Spleen (tissue), 11 donors: Measurements from ENCODE around the gene CENPP. TPM values are rescaled to one million over a fixed set of nuclear protein-coding genes. Genes with fewer than 3 reads are reported as not detected.

ENCODE experiments used
- DNase-seq: peaks from one replicate; pipeline ENCODE4 v3.0.0-alpha.2; 2020
- H3K27ac ChIP-seq, 8 donors: fragments of 200-600 bp; sonication (generic) in 7 of 8; 1 replicate in 4 of 8; 2 replicates in 4 of 8; pipeline versions ENCODE4 v1.5.0 to v1.8.0; 2016 to 2021; ENCODE audit warnings: inconsistent platforms in 4 of 8, mild to moderate bottlenecking in 4 of 8, moderate library complexity in 1 of 8
- H3K27me3 ChIP-seq, 7 donors: fragments of 200-600 bp; sonication (generic) in 6 of 7; replicated peaks in 1 of 7; 1 replicate in 4 of 7; 2 replicates in 3 of 7; pipeline versions ENCODE4 v1.5.0 to v1.8.0; 2016 to 2021; ENCODE audit warnings: inconsistent platforms in 3 of 7, mild to moderate bottlenecking in 1 of 7
- H3K36me3 ChIP-seq, 6 donors: fragments of 200-600 bp; sonication (generic) in 5 of 6; 1 replicate in 4 of 6; 2 replicates in 2 of 6; pipeline versions ENCODE4 v1.5.0 to v1.8.0; 2016 to 2021; ENCODE audit warnings: inconsistent platforms in 2 of 6
- H3K4me1 ChIP-seq, 6 donors: fragments of 200-600 bp; sonication (generic) in 5 of 6; 1 replicate in 3 of 6; 2 replicates in 3 of 6; pipeline versions ENCODE4 v1.5.0 to v1.8.0; 2016 to 2021; ENCODE audit warnings: inconsistent platforms in 3 of 6
- H3K4me3 ChIP-seq, 8 donors: fragments of 200-600 bp; sonication (generic) in 7 of 8; 1 replicate in 4 of 8; 2 replicates in 4 of 8; pipeline versions ENCODE4 v1.5.0 to v1.8.0; 2016 to 2021; ENCODE audit warnings: inconsistent platforms in 4 of 8, mild to moderate bottlenecking in 4 of 8, moderate library complexity in 2 of 8
- H3K9me3 ChIP-seq, 8 donors: fragments of 200-600 bp; sonication (generic) in 7 of 8; 1 replicate in 4 of 8; 2 replicates in 4 of 8; pipeline versions ENCODE4 v1.5.0 to v1.8.0; 2016 to 2021; ENCODE audit warnings: inconsistent platforms in 4 of 8
- POLR2A ChIP-seq, 3 donors: fragments of 450-650 bp; IDR thresholded peaks; one replicate each; pipeline ENCODE4 v1.5.1; 2017; ENCODE audit warnings: antibody characterized with exemption in 3 of 3, mild to moderate bottlenecking in 1 of 3
- POLR2AphosphoS5 ChIP-seq, 3 donors: sonication (generic); formaldehyde crosslinking; IDR thresholded peaks; one replicate each; pipeline ENCODE4 v1.5.1; 2017; ENCODE audit warnings: antibody characterized with exemption in 3 of 3
- WGBS, 5 donors: extraction: QIAGEN DNeasy Blood & Tissue Kit in 3 of 5; methylation state at CpG; one replicate each; pipeline versions ENCODE4 v1.1.5 to v1.1.7; 2013 to 2018; 5-methylcytosine and 5-hydroxymethylcytosine counted together
- intact Hi-C: fragments of 100-400 bp; cut with DNase I; formaldehyde crosslinking; loops from one replicate; pipeline ENCODE4 v1.15.0; 2023; ENCODE audit warnings: low total_unique reads
- polyA plus RNA-seq, 3 donors: library from polyadenylated mRNA; stranded (reverse); fragments of 200-250 nt; gene quantifications; one replicate each; pipeline ENCODE4 v1.2.1, GENCODE V29; 2013
- total RNA-seq, 7 donors: library from RNA; depleted of rRNA in 3 of 7; stranded (reverse); fragments of >200 nt in 3 of 7; fragmentation: NEBNext Ultra II Directional in 4 of 7; extraction: Animal tissue kit (Norgen Biotek cat#: 25700) in 4 of 7; gene quantifications; one replicate each; pipeline versions ENCODE4 v1.1.0 to v1.2.1, GENCODE V29; 2016 to 2021
- TF ChIP-seq, protein P1 (sequence below), 11 experiments: fragments of 200-600 bp in 7 of 11; fragments of 450-650 bp in 4 of 11; sonication (generic) in 4 of 11; IDR thresholded peaks in 8 of 11; conservative IDR thresholded peaks in 3 of 11; 1 replicate in 7 of 11; 2 replicates in 4 of 11; pipeline versions ENCODE4 v1.4.0 to v1.8.0; 2016 to 2021; ENCODE audit warnings: antibody characterized with exemption in 11 of 11, inconsistent platforms in 4 of 11, mild to moderate bottlenecking in 1 of 11
- donor health status: healthy with polysubstance abuse.
- donor health status: DM: no; HTN: no; CAD: no; lungs with moderate emphysema.
- donor health status: DM: no; HTN: no; CAD: no.
- donor health status: Bipolar disorder and iron deficiency.
- donor health status: healthy.
- donor health status: DM: no; HTN: no; CAD: no.
- donor health status: DM: yes; HTN: yes; CAD: no.

The CENPP gene
- total and polyA plus RNA-seq, 10 donors: 1.7 to 15.8 (median 6.2) TPM

DNA sequence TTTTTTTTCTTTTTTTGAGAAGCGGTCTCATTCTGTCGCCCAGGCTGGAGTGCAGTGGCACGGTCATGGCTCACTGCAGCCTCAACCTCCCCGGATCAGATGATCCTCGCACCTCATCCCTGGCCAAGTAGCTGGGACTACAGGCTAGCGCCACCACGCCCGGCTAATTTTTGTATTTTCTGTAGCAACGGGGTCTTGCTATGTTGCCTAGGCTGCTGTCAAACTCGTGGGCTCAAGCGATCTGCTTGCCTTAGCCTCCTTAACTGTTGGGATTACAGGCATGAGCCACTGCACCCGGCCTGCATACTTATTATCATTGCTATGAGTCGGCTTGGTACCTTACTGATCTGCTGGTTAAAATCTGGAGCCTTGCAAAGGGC is 31.5 kb upstream of the CENPP start:
- intact Hi-C loops: loop anchor here (5.0 kb wide), 1 partner anchor 33 kb away; the partner anchor contains the start of genes CENPP and NOL8
- no peaks in the 10 kb centered on the region for H3K9me3 ChIP-seq
- TF ChIP-seq POLR2AphosphoS5 (IDR thresholded peaks at IDR 0.05) (no peak), POLR2A (IDR thresholded peaks at IDR 0.05) (no peak)
- TF ChIP-seq, protein P1, sequence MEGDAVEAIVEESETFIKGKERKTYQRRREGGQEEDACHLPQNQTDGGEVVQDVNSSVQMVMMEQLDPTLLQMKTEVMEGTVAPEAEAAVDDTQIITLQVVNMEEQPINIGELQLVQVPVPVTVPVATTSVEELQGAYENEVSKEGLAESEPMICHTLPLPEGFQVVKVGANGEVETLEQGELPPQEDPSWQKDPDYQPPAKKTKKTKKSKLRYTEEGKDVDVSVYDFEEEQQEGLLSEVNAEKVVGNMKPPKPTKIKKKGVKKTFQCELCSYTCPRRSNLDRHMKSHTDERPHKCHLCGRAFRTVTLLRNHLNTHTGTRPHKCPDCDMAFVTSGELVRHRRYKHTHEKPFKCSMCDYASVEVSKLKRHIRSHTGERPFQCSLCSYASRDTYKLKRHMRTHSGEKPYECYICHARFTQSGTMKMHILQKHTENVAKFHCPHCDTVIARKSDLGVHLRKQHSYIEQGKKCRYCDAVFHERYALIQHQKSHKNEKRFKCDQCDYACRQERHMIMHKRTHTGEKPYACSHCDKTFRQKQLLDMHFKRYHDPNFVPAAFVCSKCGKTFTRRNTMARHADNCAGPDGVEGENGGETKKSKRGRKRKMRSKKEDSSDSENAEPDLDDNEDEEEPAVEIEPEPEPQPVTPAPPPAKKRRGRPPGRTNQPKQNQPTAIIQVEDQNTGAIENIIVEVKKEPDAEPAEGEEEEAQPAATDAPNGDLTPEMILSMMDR (IDR thresholded peaks at IDR 0.05 in 8 of 11, conservative IDR thresholded peaks at IDR 0.05 in 3 of 11): no peak
- no peaks in the 10 kb centered on the region for H3K27me3 ChIP-seq
- H3K36me3 ChIP-seq: peaks cover 0 to 43% (median 21%) of the 10 kb centered on the region in 6 donors
- peak; percentile 76 for DNase-seq
- peak overlapping the region; percentile 66 to 91 (median 86) for H3K27ac ChIP-seq
- H3K4me3 ChIP-seq: peak overlapping the region; percentile 61 to 85 (median 76)
- 14 to 30% (median 20%) methylated on average over 13 of the region's 13 CpGs for WGBS, 5 donors
- H3K4me1 ChIP-seq: peaks cover 21 to 80% (median 43%) of the 10 kb centered on the region in 6 donors

DNA sequence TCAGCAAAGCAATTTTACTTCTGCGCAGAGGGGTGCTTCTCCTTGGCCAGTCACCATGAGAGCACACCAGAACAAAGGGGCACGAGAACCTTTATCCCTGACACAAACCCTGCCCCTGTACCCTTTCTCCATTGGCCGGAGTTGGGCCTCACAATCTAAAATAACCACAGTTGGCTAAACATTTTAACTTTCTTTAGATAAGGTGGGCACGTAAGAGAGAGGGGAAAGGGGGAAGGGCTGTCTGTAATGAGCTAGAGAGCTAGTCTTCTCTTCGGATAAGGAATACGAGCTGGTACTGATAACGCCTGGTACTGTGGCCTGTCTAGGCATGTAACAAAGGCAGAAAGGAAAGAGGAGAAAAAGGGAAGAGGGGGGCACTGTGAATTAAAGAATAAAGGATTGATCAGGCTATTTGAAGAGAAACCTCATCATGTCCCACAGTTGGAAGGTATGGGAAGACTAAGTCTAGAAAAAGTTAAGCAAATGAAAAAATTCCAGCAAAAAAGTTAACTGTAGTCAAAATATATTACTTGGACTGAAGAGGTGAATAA is 30.4 kb upstream of the CENPP start:
- peaks cover 21 to 81% (median 44%) of the 10 kb centered on the region in 6 donors for H3K4me1 ChIP-seq
- no peak overlapping the region for H3K27ac ChIP-seq
- WGBS, 5 donors: 85 to 95% (median 88%) methylated on average over 7 of the region's 7 CpGs
- H3K27me3 ChIP-seq: no peaks in the 10 kb centered on the region
- DNase-seq: no peak
- no peak overlapping the region for H3K4me3 ChIP-seq
- peaks cover 0 to 43% (median 31%) of the 10 kb centered on the region in 6 donors for H3K36me3 ChIP-seq
- no peak for TF ChIP-seq POLR2A (IDR thresholded peaks at IDR 0.05)
- TF ChIP-seq POLR2AphosphoS5 (IDR thresholded peaks at IDR 0.05): no peak
- TF ChIP-seq, protein P1 (IDR thresholded peaks at IDR 0.05 in 8 of 11, conservative IDR thresholded peaks at IDR 0.05 in 3 of 11): no peak
- H3K9me3 ChIP-seq: no peaks in the 10 kb centered on the region
- intact Hi-C loops: no loop called here

DNA sequence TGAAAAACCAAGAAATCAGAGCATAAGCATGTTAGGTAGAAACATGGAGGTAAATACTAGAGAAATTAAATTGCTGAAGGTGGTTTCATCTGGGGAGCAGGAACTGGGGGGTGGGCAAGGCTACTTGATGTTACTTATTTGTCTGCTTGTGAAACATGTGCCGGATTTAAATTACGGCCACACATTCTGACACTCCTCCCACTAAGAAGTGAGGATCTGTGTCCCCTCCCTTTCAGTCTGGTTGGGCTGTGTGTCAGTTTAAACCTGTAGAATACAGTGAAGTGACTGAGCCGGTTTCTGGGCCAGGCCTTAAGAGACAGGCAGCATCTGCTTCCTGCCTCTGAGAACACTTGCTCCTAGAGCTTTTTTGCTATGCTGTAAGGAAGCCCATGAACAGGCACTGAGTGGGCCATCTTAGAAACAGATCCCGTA is 29.9 kb upstream of the CENPP start:
- WGBS, 5 donors: 28 to 70% (median 39%) methylated on average over 4 of the region's 4 CpGs
- Histone ChIP-seq H3K4me1 (peaks cover 21 to 76% (median 44%) of the 10 kb centered on the region in 6 donors), H3K4me3 (no peak overlapping the region), H3K27me3 (no peaks in the 10 kb centered on the region), H3K27ac (peak overlapping the region in 2 of 8 donors; percentile 5 to 22), H3K36me3 (peaks cover 0 to 46% (median 36%) of the 10 kb centered on the region in 6 donors), H3K9me3 (no peaks in the 10 kb centered on the region)
- intact Hi-C loops: no loop called here
- TF ChIP-seq POLR2AphosphoS5 (IDR thresholded peaks at IDR 0.05) (no peak), POLR2A (IDR thresholded peaks at IDR 0.05) (no peak)
- TF ChIP-seq, protein P1 (IDR thresholded peaks at IDR 0.05 in 8 of 11, conservative IDR thresholded peaks at IDR 0.05 in 3 of 11): no peak
- DNase-seq: no peak

DNA sequence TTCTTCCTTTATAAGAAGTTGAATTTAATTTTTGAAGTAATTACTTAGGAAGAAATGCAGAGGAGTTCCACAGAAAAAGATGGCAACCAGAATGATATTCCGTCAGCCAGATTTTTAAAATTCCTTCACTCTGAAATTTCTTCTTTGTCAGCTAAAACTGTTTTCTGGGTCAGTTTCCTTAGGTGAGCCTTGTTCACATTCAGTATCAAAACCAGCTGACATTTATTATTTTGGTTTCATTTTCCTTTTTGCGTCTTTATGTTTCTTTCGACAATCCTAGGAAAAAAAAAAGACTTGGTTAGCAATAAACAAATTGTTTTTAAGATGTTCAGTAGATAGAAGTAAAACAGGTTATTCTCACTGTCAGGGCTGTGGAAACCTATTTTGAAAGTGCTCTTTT is 28.1 kb upstream of the CENPP start:
- H3K27me3 ChIP-seq: no peaks in the 10 kb centered on the region
- DNase-seq: no peak
- TF ChIP-seq POLR2A (IDR thresholded peaks at IDR 0.05): no peak
- TF ChIP-seq, protein P1 (IDR thresholded peaks at IDR 0.05 in 8 of 11, conservative IDR thresholded peaks at IDR 0.05 in 3 of 11): no peak
- TF ChIP-seq POLR2AphosphoS5 (IDR thresholded peaks at IDR 0.05): no peak
- H3K4me3 ChIP-seq: peak overlapping the region in 2 of 8 donors; percentile 6 to 19
- 64 to 74% (median 69%) methylated on average over 3 of the region's 3 CpGs for WGBS, 5 donors
- no peaks in the 10 kb centered on the region for H3K9me3 ChIP-seq
- H3K4me1 ChIP-seq: peaks cover 15 to 58% (median 30%) of the 10 kb centered on the region in 6 donors
- peaks cover 0 to 64% (median 51%) of the 10 kb centered on the region in 6 donors for H3K36me3 ChIP-seq
- intact Hi-C loops: no loop called here
- H3K27ac ChIP-seq: peak overlapping the region; percentile 2 to 74 (median 67)
